Psoas muscle (tissue), 8 donors: ENCODE measurements around the gene CHPT1. TPM values are rescaled to one million over a fixed set of nuclear protein-coding genes. Genes with fewer than 3 reads are reported as not detected.
A peak's percentile ranks its signal among the peaks of the same experiment; 100 is the strongest.
"Not testable (repeated sequence)": the region's sequence is repeated elsewhere in the genome, so short reads cannot be mapped to it uniquely, and the experiment has no call there.

Experiments used
- ATAC-seq, 4 donors: fragments of 200-7000 bp; cut with Tn5 transposase; one replicate each; pipeline ENCODE4 v1.9.1; 2020; ENCODE audit warnings: moderate library complexity in 3 of 4, mild to moderate bottlenecking in 2 of 4
- DNase-seq, 2 donors: peaks; one replicate each; pipeline ENCODE4 v3.0.0-alpha.2; 2020
- H3K27ac ChIP-seq: fragments of 200-600 bp; one replicate; pipeline ENCODE4 v1.8.0; 2022
- H3K27me3 ChIP-seq, 3 donors: fragments of 200-600 bp in 1 of 3; one replicate each; pipeline versions ENCODE4 v1.6.1 to v1.8.0; 2013 to 2022; ENCODE audit warnings: low read length in 2 of 3, mild to moderate bottlenecking in 2 of 3, moderate library complexity in 1 of 3; ENCODE audit not compliant: insufficient read depth in 3 of 3
- H3K36me3 ChIP-seq, 2 donors: fragments of 200-600 bp in 1 of 2; one replicate each; pipeline versions ENCODE4 v1.6.1 to v1.8.0; 2013 to 2022; ENCODE audit warnings: low read depth in 1 of 2, mild to moderate bottlenecking in 1 of 2, moderate library complexity in 1 of 2; ENCODE audit not compliant: insufficient read depth in 1 of 2
- H3K4me1 ChIP-seq: fragments of 200-600 bp; one replicate; pipeline ENCODE4 v1.8.0; 2022
- H3K4me3 ChIP-seq: fragments of 200-600 bp; one replicate; pipeline ENCODE4 v1.8.0; 2022; ENCODE audit warnings: mild to moderate bottlenecking
- H3K9me3 ChIP-seq: fragments of 200-600 bp; one replicate; pipeline ENCODE4 v1.8.0; 2022
- WGBS, 3 donors: extraction: QIAGEN DNeasy Blood & Tissue Kit; methylation state at CpG; one replicate each; pipeline versions ENCODE4 v1.1.6 to v1.1.7; 2013; 5-methylcytosine and 5-hydroxymethylcytosine counted together
- intact Hi-C, 2 donors: fragments of 100-400 bp; cut with DNase I; formaldehyde crosslinking; loops; one replicate each; pipeline versions ENCODE4 v1.11.0 to v1.14.2; 2022
- polyA plus RNA-seq, 3 donors: library from polyadenylated mRNA; stranded (reverse); fragments of 200-250 nt; gene quantifications; one replicate each; pipeline ENCODE4 v1.2.3, GENCODE V29; 2013
- total RNA-seq, 4 donors: library from RNA; stranded (reverse); fragmentation: NEBNext Ultra II Directional in 2 of 4; extraction: Animal tissue kit (Norgen Biotek cat#: 25700) in 2 of 4; gene quantifications; one replicate each; pipeline versions ENCODE4 v1.2.1 to v1.2.4, GENCODE V29; 2021 to 2023
- TF ChIP-seq, protein P1 (sequence below): fragments of 200-600 bp; IDR thresholded peaks from one replicate; pipeline ENCODE4 v1.8.0; 2022; ENCODE audit warnings: antibody characterized with exemption
- donor health status: healthy with polysubstance abuse.
- donor health status: DM: no; HTN: no; CAD: no; lungs with moderate emphysema.
- donor health status: Bipolar disorder and iron deficiency.
- donor health status: healthy.
- donor health status: DM: yes; HTN: yes; CAD: no.
- donor health status: DM: no; HTN: no; CAD: no.
- donor health status: DM: no; HTN: no; CAD: no.
- donor health status: DM: yes; HTN: yes; CAD: no.

CHPT1 gene
- total and polyA plus RNA-seq, 7 donors, result 17.9 to 38.9 (median 20.7) TPM

DNA sequence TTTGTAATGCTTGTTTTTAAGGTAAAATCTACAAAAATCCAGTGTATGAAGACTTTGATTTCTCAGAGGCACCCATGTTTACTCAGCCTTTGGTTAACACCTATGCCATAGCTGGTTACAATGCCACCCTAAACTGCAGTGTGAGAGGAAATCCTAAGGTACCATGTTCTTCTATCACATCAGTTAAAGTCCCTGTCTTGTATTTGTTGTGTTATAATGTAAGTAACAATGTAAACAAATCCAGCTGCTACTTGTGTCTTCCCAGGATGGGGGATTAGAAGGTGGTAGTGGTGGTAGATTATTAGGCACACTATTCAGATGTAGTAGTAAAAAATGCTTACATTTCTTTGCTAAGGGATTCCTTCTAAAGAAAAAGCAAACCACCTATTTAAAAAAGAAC lies 19.4 kb upstream of the CHPT1 start:
- ATAC-seq (no peak), DNase-seq (no peak)
- H3K36me3 ChIP-seq, result peaks cover 0 to 97% of the 10 kb centered on the region in 2 donors
- no peak overlapping the region for H3K4me3 ChIP-seq
- H3K4me1 ChIP-seq, result peaks cover 17% of the 10 kb centered on the region
- H3K27ac ChIP-seq, result no peak overlapping the region
- TF ChIP-seq, protein P1, sequence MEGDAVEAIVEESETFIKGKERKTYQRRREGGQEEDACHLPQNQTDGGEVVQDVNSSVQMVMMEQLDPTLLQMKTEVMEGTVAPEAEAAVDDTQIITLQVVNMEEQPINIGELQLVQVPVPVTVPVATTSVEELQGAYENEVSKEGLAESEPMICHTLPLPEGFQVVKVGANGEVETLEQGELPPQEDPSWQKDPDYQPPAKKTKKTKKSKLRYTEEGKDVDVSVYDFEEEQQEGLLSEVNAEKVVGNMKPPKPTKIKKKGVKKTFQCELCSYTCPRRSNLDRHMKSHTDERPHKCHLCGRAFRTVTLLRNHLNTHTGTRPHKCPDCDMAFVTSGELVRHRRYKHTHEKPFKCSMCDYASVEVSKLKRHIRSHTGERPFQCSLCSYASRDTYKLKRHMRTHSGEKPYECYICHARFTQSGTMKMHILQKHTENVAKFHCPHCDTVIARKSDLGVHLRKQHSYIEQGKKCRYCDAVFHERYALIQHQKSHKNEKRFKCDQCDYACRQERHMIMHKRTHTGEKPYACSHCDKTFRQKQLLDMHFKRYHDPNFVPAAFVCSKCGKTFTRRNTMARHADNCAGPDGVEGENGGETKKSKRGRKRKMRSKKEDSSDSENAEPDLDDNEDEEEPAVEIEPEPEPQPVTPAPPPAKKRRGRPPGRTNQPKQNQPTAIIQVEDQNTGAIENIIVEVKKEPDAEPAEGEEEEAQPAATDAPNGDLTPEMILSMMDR, result no peak
- H3K27me3 ChIP-seq, result no peaks in the 10 kb centered on the region
- intact Hi-C loops, result no loop called here
- no peaks in the 10 kb centered on the region for H3K9me3 ChIP-seq

DNA sequence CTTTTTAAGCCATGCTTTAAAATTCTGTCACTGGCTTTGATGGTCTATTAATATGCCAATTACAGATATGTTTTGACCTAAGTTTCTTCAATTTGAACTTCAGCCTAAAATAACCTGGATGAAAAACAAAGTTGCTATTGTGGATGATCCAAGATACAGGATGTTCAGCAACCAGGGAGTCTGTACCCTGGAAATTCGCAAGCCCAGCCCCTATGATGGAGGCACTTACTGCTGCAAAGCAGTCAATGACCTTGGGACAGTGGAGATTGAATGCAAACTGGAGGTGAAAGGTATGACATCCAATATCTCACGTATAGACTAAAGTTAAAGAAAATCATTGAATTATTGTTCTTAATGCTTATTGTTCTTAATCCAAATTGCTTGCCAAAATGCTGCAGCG lies 17.2 kb upstream of the CHPT1 start:
- Histone ChIP-seq H3K27me3 (no peaks in the 10 kb centered on the region), H3K36me3 (peaks cover 0 to 97% of the 10 kb centered on the region in 2 donors), H3K4me3 (no peak overlapping the region), H3K4me1 (peaks cover 16% of the 10 kb centered on the region), H3K9me3 (no peaks in the 10 kb centered on the region), H3K27ac (no peak overlapping the region)
- WGBS, 3 donors, result 33 to 58% (median 39%) methylated on average over 3 of the region's 3 CpGs
- ATAC-seq, result peak in 3 of 4 donors; percentile 33 to 60 (median 51)
- TF ChIP-seq, protein P1, result no peak
- intact Hi-C loops, result no loop called here
- no peak for DNase-seq

DNA sequence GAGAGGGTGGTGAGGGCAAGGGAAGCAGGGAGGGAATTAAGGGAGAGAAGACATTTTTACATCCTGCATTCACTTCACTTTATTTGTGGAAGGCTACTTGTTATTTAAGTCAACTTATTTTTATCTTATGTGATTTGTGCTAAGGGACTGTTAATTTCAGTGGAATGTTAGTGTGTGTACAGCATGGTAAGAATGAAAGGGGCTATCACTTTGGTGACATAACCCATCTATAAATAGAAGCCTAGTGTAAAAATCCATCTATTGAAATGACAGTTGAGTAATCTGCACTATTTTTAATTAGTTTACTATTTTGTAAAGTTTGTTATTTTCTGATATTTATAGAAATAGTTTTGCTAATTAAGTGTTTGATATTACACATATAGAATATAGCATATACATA lies 16.8 kb upstream of the CHPT1 start:
- intact Hi-C loops, result no loop called here
- H3K4me1 ChIP-seq, result peaks cover 16% of the 10 kb centered on the region
- DNase-seq (no peak), ATAC-seq (peak in 2 of 4 donors; percentile 35 to 46)
- H3K27me3 ChIP-seq, result no peaks in the 10 kb centered on the region
- no peak overlapping the region for H3K27ac ChIP-seq
- TF ChIP-seq, protein P1, result no peak
- H3K36me3 ChIP-seq, result peaks cover 0 to 97% of the 10 kb centered on the region in 2 donors
- no peak overlapping the region for H3K4me3 ChIP-seq
- no peaks in the 10 kb centered on the region for H3K9me3 ChIP-seq

DNA sequence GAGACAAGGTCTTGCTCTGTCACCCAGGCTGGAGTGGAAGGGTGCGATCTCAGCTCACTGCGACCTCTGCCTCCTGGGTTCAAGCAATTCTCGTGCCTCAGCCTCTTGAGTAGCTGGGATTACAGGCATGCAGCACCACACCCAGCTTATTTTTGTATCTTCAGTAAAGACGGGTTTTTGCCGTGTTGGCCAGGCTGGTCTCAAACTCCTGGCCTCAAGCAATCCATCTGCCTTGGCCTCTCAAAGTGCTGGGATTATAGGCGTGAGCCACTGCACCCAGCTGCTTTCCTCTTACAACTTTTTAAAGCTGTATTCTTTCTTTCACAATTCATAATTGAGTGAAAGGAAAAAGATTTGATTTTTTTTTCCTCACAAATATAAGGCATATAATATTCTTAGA lies 15.8 kb upstream of the CHPT1 start:
- H3K27me3 ChIP-seq, H3K4me3 ChIP-seq, H3K9me3 ChIP-seq, H3K27ac ChIP-seq, intact Hi-C loops, ATAC-seq, DNase-seq: not testable (repeated sequence)
- H3K36me3 ChIP-seq, result peaks cover 0 to 97% of the 10 kb centered on the region in 2 donors
- H3K4me1 ChIP-seq, result peaks cover 12% of the 10 kb centered on the region
- 43 to 61% (median 49%) methylated on average over 6 of the region's 6 CpGs for WGBS, 3 donors

DNA sequence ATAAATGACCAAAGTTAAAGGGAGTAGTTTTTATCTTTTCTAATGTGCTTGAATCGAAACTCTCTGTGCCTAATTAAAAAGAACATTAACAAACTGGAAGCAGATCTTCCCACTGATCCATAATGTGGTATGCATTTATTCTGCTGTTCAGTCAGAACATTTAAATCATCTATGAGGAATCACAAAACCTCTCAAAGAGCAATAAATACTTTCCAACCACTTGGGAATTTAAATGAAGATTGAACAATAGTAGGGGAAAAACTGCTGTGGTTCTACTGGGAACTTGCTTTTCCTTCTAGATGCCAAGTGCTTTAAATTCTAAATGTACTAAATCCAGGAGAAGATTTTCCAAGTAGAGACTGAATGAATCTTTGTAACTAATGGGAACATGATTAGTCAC lies 12.3 kb upstream of the CHPT1 start:
- ATAC-seq (no peak), DNase-seq (no peak)
- H3K9me3 ChIP-seq, result no peaks in the 10 kb centered on the region
- no peak overlapping the region for H3K4me3 ChIP-seq
- H3K27ac ChIP-seq, result no peak overlapping the region
- no peaks in the 10 kb centered on the region for H3K27me3 ChIP-seq
- peaks cover 0 to 64% of the 10 kb centered on the region in 2 donors for H3K36me3 ChIP-seq
- TF ChIP-seq, protein P1, result no peak
- no peaks in the 10 kb centered on the region for H3K4me1 ChIP-seq
- 44 to 60% (median 52%) methylated on average over 1 of the region's 1 CpG for WGBS, 3 donors
- intact Hi-C loops, result no loop called here
